Hindlimb muscle (tissue), 1 donor: ENCODE measurements around the gene FLII. TPM values are rescaled to one million over a fixed set of nuclear protein-coding genes. Genes with fewer than 3 reads are reported as not detected.
"Not testable (repeated sequence)": the region's sequence is repeated elsewhere in the genome, so short reads cannot be mapped to it uniquely, and the experiment has no call there.

Source experiments
- DNase-seq: peaks from one replicate; pipeline ENCODE4 v3.0.0-alpha.2; 2013
- polyA plus RNA-seq: library from polyadenylated mRNA; unstranded; fragments of 120-200 nt; gene quantifications from one replicate; pipeline ENCODE4 v1.2.1, GENCODE V29; 2013; ENCODE audit not compliant: insufficient read length

The FLII gene
- polyA plus RNA-seq, 1 donor = 181 TPM

DNA sequence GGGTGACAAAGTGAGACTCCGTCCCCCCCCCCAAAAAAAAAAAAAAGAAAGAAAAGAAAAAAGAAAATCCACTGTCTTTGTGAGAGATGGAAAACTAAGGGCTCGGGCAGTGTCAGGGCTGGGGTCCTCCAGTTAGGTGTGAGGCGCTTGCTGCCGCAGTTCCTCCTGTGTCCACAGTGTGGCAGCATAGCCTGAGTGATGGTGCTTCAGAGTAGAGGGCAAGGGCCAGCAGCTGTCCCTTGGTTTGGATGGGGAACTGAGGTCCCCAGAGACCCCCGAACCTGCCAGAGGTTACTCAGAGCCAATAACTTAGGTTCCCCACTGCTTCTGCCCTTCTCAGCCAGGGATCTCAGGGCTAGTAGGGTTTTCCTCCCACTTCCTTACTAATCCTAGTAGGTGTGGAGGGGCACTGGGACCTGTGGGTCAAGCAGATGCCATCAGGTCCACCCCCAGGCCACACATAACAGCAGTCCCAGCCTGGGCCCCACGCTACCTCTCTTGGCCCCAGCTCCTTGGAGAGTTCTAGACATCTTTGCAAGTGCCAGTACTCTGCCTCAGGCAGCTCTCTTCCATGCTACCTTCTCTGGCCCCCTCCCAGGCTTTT is 41.0 kb downstream of the FLII start:
- peak; percentile 66 for DNase-seq

DNA sequence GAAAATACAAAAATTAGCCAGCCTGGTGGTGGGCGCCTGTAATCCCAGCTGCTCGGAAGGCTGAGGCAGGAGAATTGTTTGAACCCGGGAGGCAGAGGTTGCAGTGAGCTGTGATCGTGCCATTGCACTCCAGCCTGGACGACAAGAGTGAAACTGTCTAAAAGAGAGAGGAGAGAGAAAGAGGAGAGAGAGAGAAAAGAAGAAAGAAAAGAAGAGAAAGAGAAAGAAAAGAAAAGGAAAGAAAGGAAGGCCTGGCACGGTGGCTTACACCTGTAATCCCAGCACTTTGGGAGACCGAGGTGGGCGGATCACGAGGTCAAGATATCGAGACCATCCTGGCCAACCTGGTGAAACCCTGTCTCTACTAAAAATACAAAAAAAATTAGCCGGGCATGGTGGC is 41.6 kb downstream of the FLII start:
- not testable (repeated sequence) for DNase-seq

DNA sequence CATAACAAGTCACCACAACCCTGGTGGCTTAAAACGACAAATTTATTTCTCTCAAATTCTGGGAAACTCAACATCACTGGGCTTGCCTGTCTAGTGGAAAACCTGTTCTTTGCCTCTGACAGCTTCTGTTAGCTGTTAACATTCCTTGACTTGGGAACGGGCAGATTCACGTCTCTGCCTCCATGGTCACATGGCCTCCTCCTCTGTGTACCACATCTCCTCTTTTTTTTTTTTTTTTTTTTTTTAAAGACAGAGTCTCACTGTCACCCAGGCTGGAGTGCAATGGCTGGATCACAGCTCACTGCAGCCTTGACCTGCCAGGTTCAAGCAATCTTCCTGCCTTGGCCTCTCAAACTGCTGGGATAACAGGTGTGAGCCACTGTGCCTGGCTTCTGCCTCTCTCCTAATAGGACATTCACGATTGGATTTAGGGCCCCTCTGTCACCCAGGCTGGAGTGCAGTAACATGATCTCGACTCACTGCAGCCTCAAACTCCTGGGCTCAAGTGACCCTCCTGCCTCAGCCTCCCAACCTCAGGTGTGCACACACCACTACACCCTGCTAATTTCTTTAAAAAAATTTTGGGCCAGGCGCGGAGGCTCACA is 44.8 kb downstream of the FLII start:
- no peak for DNase-seq

DNA sequence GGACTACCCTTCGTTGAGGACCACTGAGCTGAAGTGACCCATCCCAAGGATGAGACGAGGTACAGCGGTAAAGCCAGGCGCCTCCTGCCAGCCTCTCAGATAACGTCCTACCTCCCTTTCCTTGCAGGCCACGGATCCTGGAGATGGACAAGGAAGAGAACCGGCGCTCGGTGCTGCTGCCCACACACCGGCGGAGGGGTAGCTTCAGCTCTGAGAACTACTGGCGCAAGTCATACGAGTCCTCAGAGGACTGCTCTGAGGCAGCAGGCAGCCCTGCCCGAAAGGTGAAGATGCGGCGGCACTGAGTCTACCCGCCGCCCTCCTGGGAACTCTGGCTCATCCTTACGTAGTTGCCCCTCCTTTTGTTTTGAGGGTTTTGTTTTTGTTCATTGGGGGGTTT is 50.4 kb downstream of the FLII start:
- DNase-seq = no peak

DNA sequence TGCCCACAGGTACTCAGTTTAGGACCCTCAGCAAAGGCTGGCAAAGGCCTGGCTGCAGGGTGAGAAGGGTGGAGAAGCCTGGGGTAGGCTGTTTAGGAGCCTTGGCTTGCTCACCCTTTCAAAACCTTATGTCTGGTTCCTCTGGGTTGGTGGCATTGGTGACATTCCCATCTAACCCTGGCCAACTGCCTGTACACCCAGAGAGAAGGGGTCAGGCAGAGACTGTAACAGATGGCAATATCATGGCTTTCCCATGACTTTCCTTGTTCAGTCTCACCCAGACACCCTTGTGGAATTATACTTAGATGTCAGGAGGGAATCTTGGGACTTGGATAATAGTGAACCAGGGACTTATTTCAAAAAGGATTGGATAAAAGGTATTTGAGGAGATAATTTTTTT is 51.6 kb downstream of the FLII start:
- DNase-seq = no peak

DNA sequence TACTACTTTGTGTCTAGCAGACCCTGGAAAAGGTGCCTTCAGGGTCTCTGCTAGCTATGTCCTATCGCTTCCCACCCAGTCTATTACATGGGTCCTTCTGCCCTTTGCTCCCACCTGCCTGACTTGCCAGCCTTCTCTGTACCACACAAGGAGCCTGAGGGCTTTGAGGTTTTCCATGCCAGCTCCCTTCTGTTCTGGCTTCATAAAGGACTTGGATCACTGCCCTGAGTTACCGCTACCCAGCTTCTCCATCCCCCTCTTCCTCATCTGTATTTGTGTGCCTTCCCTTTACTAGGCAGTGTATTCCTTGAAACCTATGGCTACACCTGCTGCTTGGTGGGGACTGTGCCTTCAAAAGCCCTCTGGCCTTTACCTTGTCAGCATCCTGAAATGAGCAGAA is 52.7 kb downstream of the FLII start:
- no peak for DNase-seq

DNA sequence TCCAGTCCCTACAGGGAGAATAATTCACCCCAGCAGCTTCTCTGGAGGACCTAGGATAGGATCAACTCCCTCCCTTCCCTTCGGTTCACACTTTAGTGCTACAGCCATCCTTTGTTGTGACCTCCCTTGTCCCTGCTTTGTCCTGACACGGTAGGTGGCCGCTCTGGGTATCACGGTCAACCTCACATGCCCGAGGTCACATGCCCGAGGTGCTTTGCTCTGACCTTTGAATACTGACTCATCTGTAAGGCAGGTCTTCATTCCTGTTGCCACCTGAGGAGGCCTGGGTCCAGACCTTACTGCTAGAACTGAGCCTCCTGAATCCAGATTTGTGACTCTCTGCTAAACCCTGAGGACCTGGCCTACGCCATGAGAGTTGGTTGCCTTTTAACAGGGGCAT is 55.2 kb downstream of the FLII start:
- DNase-seq = no peak

DNA sequence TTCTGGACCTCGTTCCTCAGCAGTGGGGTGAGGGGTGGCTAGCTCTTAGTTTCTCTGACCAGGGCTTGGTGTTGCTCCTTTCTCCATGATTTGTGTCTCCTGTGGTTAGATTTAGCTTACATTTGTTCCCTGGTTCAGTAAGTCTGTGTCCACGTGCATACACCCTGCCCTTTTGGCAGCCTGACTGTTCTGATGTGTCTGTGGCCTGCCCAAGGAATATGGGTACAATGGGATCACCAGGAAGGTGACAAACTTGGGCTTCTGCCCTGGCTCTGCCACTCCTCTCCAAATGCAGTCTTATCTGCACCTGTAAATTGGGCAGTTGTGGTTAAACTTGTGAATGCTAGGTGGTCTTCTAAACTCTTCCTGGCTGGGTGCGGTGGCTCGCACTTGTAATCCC is 57.4 kb downstream of the FLII start:
- DNase-seq = no peak

DNA sequence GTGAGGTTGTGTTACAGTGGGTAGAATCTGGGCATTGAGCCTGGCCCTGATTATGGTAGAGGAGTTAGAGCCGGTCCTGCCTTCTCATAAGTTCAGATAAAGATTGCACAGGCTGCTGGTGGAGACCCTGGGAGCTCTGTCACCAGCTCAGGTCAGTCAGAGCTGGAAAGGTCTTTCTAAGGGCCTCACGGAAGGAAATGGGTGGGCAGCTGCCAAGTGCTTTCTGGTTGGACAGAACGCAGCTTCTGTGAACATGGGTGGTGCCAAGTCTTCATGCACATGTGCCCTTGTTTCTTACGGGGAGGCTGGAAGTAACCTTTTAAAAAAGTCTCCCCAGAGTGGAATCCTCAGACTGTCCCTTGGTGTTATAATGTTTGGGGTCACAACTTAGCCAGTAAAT is 60.0 kb downstream of the FLII start:
- DNase-seq = no peak

DNA sequence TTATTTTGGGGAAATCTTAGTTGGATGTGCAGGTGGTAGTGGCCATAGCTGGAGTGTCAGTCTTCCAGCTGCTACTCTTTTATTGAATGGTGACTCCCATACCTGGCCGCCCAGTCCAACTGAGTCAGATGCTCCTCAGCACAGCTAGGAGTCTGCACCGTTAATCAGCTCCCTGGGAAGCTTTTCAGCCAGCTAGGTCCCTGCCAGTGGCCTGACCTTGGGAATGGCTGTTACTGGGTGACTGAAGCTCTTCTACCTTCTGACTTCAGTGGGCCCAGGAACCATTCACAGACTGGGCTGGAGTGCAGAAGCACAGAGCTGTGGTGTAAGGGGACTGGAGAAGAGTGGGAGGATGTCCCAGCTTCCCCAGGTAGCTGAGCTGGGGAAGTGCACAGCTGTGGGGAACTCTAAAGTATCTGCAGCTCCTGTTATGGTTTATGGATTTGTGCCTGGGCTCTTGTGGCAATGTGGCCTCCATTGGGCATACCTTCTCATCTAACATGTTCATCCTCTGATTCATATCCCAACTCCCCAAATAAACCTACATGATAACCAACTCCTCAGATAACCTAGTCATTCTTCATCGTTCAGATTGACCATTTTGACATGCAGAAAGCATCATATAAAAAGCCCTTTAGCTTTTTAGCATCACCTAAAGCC is 60.9 kb downstream of the FLII start:
- no peak for DNase-seq

DNA sequence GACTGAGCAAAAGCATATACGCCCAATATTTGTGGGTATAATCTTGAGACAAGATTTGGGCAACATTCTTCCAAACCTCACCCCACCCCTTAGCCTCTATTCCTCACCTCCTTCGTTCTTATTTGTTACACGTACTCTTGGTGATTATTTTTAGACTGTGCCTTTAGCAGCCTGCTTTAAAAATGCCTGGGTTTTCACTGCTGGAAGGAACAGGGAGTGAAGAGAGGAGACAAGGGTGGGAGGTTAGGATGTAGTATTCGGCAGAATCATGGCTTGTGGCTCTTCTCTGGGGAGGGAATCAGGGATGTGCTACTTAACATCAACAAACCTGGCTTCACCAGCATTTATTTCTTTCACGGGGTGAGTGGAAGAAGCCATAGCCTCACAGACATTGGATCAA is 63.3 kb downstream of the FLII start:
- no peak for DNase-seq

Other genes starting within 250 kb of the FLII start
- 19.0 TPM for gene ATPAF2, start 219.6 kb downstream of the FLII start, polyA plus RNA-seq
- gene GID4, start 219.3 kb downstream of the FLII start, polyA plus RNA-seq = 11.3 TPM
- gene DRG2, start 170.8 kb downstream of the FLII start, polyA plus RNA-seq = 28.6 TPM
- 1.3 TPM for gene MYO15A, start 150.0 kb downstream of the FLII start, polyA plus RNA-seq
- gene ALKBH5, start 74.9 kb downstream of the FLII start, polyA plus RNA-seq = 71.1 TPM
- 26.2 TPM for gene LLGL1, start 33.1 kb downstream of the FLII start, polyA plus RNA-seq
- 17.7 TPM for gene MIEF2, start 1.9 kb upstream of the FLII start, polyA plus RNA-seq
- gene TOP3A, start 56.3 kb upstream of the FLII start, polyA plus RNA-seq = 27.5 TPM
- 9.9 TPM for gene SMCR8, start 56.6 kb upstream of the FLII start, polyA plus RNA-seq
- gene SHMT1, start 104.8 kb upstream of the FLII start, polyA plus RNA-seq = 15.0 TPM
- not detected for gene EVPLL, start 119.0 kb upstream of the FLII start, polyA plus RNA-seq
- not detected for gene LGALS9C, start 218.1 kb upstream of the FLII start, polyA plus RNA-seq